ENCODE data around the gene RECK.

Gene RECK

GRCh38 chr9:36141761-36142160 is 105.0 kb downstream of the RECK start:
- ChIA-PET CTCF (no interaction called here), POLR2A (no interaction called here)
- TF ChIP-seq ARNT (IDR thresholded peaks at IDR 0.05) (no peak), PKNOX1 (IDR thresholded peaks at IDR 0.05) (no peak), SUZ12 (IDR thresholded peaks at IDR 0.05) (no peak)
- DNase-seq (ENCODE audit: extremely low spot score) = no peak

- ChIA-PET CTCF (no interaction called here), POLR2A (no interaction called here)
- DNase-seq (ENCODE audit: extremely low spot score) = no peak
- TF ChIP-seq FOXK2 (IDR thresholded peaks at IDR 0.05) = no peak
- no peak for TF ChIP-seq TARDBP (IDR thresholded peaks at IDR 0.05)
- no peak for TF ChIP-seq SUZ12 (IDR thresholded peaks at IDR 0.05)
- TF ChIP-seq ZNF384 (IDR thresholded peaks at IDR 0.05) = no peak
- TF ChIP-seq SP1 (IDR thresholded peaks at IDR 0.05) = no peak
- no peak for TF ChIP-seq BHLHE40 (IDR thresholded peaks at IDR 0.05; ENCODE audit: borderline replicate concordance)
- no peak for TF ChIP-seq L3MBTL2 (conservative IDR thresholded peaks at IDR 0.05)
- TF ChIP-seq PKNOX1 (IDR thresholded peaks at IDR 0.05) = no peak
- TF ChIP-seq LEF1 (IDR thresholded peaks at IDR 0.05; ENCODE audit: borderline replicate concordance) = no peak
- no peak for TF ChIP-seq FOXM1 (IDR thresholded peaks at IDR 0.05; ENCODE audit: borderline replicate concordance)
Observed at GRCh38 chr9:36142510-36143244, 106.0 kb downstream of the RECK start.

- no peak for DNase-seq (ENCODE audit: extremely low spot score)
- ChIA-PET CTCF (no interaction called here), POLR2A (no interaction called here)
- no peak for TF ChIP-seq FOXK2 (IDR thresholded peaks at IDR 0.05)
- no peak for TF ChIP-seq L3MBTL2 (conservative IDR thresholded peaks at IDR 0.05)
- no peak for TF ChIP-seq NFRKB (IDR thresholded peaks at IDR 0.05)
- no peak for TF ChIP-seq FOXA1 (IDR thresholded peaks at IDR 0.05)
- TF ChIP-seq CTBP1 (IDR thresholded peaks at IDR 0.05; ENCODE audit: borderline replicate concordance) = no peak
- TF ChIP-seq LEF1 (IDR thresholded peaks at IDR 0.05; ENCODE audit: borderline replicate concordance) = no peak
- no peak for TF ChIP-seq BHLHE40 (IDR thresholded peaks at IDR 0.05; ENCODE audit: borderline replicate concordance)
Observed at GRCh38 chr9:36143245-36143641, 106.5 kb downstream of the RECK start.

GRCh38 chr9:36144309-36145232 is 107.9 kb downstream of the RECK start:
- TF ChIP-seq FOXA1 (IDR thresholded peaks at IDR 0.05) (no peak), NFRKB (IDR thresholded peaks at IDR 0.05) (no peak), LEF1 (IDR thresholded peaks at IDR 0.05; ENCODE audit: borderline replicate concordance) (no peak), TARDBP (IDR thresholded peaks at IDR 0.05) (no peak), L3MBTL2 (conservative IDR thresholded peaks at IDR 0.05) (no peak), FOXK2 (IDR thresholded peaks at IDR 0.05) (no peak), ELF4 (IDR thresholded peaks at IDR 0.05) (no peak), ARNT (IDR thresholded peaks at IDR 0.05) (no peak), FOXM1 (IDR thresholded peaks at IDR 0.05; ENCODE audit: borderline replicate concordance) (no peak), ZNF384 (IDR thresholded peaks at IDR 0.05) (no peak), SUZ12 (IDR thresholded peaks at IDR 0.05) (no peak), PKNOX1 (IDR thresholded peaks at IDR 0.05) (no peak), CTBP1 (IDR thresholded peaks at IDR 0.05; ENCODE audit: borderline replicate concordance) (no peak), BHLHE40 (IDR thresholded peaks at IDR 0.05; ENCODE audit: borderline replicate concordance) (no peak), HDGF (IDR thresholded peaks at IDR 0.05; ENCODE audit: borderline replicate concordance) (no peak), SP1 (IDR thresholded peaks at IDR 0.05) (no peak)
- ChIA-PET CTCF (no interaction called here), POLR2A (no interaction called here)

GRCh38 chr9:36145970-36146369 is 109.3 kb downstream of the RECK start:
- TF ChIP-seq NFRKB (IDR thresholded peaks at IDR 0.05) (no peak), FOXA1 (IDR thresholded peaks at IDR 0.05) (no peak), ELF4 (IDR thresholded peaks at IDR 0.05) (no peak), BHLHE40 (IDR thresholded peaks at IDR 0.05; ENCODE audit: borderline replicate concordance) (no peak)

More at GRCh38 chr9:36144309-36145232, 107.9 kb downstream of the RECK start:
- no peak for DNase-seq (ENCODE audit: extremely low spot score)

GRCh38 chr9:36146651-36147050 is 109.9 kb downstream of the RECK start:
- CTCF ChIA-PET = no interaction called here
- no peak for TF ChIP-seq HDGF (IDR thresholded peaks at IDR 0.05; ENCODE audit: borderline replicate concordance)
- no peak for TF ChIP-seq ZNF384 (IDR thresholded peaks at IDR 0.05)
- no peak for TF ChIP-seq SUZ12 (IDR thresholded peaks at IDR 0.05)
- no peak for TF ChIP-seq BHLHE40 (IDR thresholded peaks at IDR 0.05; ENCODE audit: borderline replicate concordance)
- TF ChIP-seq PKNOX1 (IDR thresholded peaks at IDR 0.05) = no peak
- TF ChIP-seq NFRKB (IDR thresholded peaks at IDR 0.05) = no peak
- no peak for DNase-seq (ENCODE audit: extremely low spot score)
- POLR2A ChIA-PET = interaction anchor here (1.4 kb wide), 1 partner anchor 44 kb away, joined by 3 read pairs; the partner anchor contains the start of gene CLTA

More at GRCh38 chr9:36145970-36146369, 109.3 kb downstream of the RECK start:
- no peak for DNase-seq (ENCODE audit: extremely low spot score)
- ChIA-PET POLR2A (no interaction called here), CTCF (no interaction called here)

Data from HEK293T (cell line).